Measurements from ENCODE around the gene GRM5.

GRCh38 chr11:88537613-88538012 lies 528.2 kb downstream of the GRM5 start:
- TF ChIP-seq CTCF (IDR thresholded peaks at IDR 0.05) (no peak), EP300 (IDR thresholded peaks at IDR 0.05) (no peak)

Measured in tibial nerve (tissue), 4 donors.